HEK293 (cell line): ENCODE results near the gene MYO5B.

ENCODE experiments used
- CTCF ChIA-PET: fragments of 350-600 bp; formaldehyde crosslinking; extraction: SDS; loops from one replicate; lab custom pipeline; 2021; ENCODE audit warnings: antibody characterized with exemption; lab: Yijun Ruan, JAX
- POLR2A ChIA-PET: fragments of 300-600 bp; formaldehyde crosslinking; extraction: SDS; loops from one replicate; lab custom pipeline; 2020; ENCODE audit warnings: antibody characterized with exemption, inconsistent platforms; lab: Yijun Ruan, JAX
- H3K27ac ChIP-seq: fragments of 200-500 bp; sonication (Bioruptor generic); 2 replicates; pipeline ENCODE4 v1.5.1; 2014; ENCODE audit warnings: low read depth, low read length, control low read depth, inconsistent platforms; ENCODE audit errors: extremely low read depth
- H3K36me3 ChIP-seq, 2 experiments: fragments of 200-500 bp in 1 of 2; sonication (Bioruptor generic) in 1 of 2; 1 replicate in 1 of 2; 2 replicates in 1 of 2; pipeline ENCODE4 v1.5.1; 2014 to 2017; ENCODE audit warnings: inconsistent platforms in 2 of 2, low read length in 2 of 2; ENCODE audit not compliant: control insufficient read depth in 2 of 2, insufficient read depth in 1 of 2
- H3K4me1 ChIP-seq: fragments of 200-500 bp; sonication (Bioruptor generic); 2 replicates; pipeline ENCODE4 v1.5.1; 2014; ENCODE audit warnings: mild to moderate bottlenecking, low read length, inconsistent platforms; ENCODE audit not compliant: control insufficient read depth, insufficient read depth
- H3K4me3 ChIP-seq: 2 replicates; pipeline ENCODE4 v1.5.1; 2011; ENCODE audit warnings: low read depth, mild to moderate bottlenecking, control low read depth, low read length, moderate library complexity
- H3K9me3 ChIP-seq: fragments of 200-500 bp; sonication (Bioruptor generic); 2 replicates; pipeline ENCODE4 v1.5.1; 2014; ENCODE audit warnings: low read depth, low read length, inconsistent platforms; ENCODE audit not compliant: control insufficient read depth, insufficient read depth
- BCL11A ChIP-seq: fragments of 450-650 bp; formaldehyde crosslinking; IDR thresholded peaks from 2 replicates; pipeline ENCODE4 v1.5.1; 2016; ENCODE audit warnings: low read depth, missing biosample characterization, missing genetic modification characterization
- GLIS1 ChIP-seq: fragments of 450-650 bp; formaldehyde crosslinking; IDR thresholded peaks from 2 replicates; pipeline ENCODE4 v1.5.1; 2016; ENCODE audit warnings: missing biosample characterization, missing genetic modification characterization
- GLIS2 ChIP-seq: fragments of 450-650 bp; formaldehyde crosslinking; IDR thresholded peaks from 2 replicates; pipeline ENCODE4 v1.5.1; 2016; ENCODE audit warnings: missing biosample characterization, missing genetic modification characterization
- KLF10 ChIP-seq: fragments of 450-650 bp; IDR thresholded peaks from 2 replicates; pipeline ENCODE4 v1.5.1; 2018; ENCODE audit warnings: missing biosample characterization, mild to moderate bottlenecking, missing genetic modification characterization
- RBAK ChIP-seq: fragments of 450-650 bp; formaldehyde crosslinking; IDR thresholded peaks from 2 replicates; pipeline ENCODE4 v1.5.1; 2016; ENCODE audit warnings: missing biosample characterization, missing genetic modification characterization
- REPIN1 ChIP-seq: fragments of 450-650 bp; formaldehyde crosslinking; IDR thresholded peaks from 2 replicates; pipeline ENCODE4 v1.5.1; 2017; ENCODE audit warnings: missing biosample characterization, missing genetic modification characterization, low read depth
- TRIM28 ChIP-seq: IDR thresholded peaks from 2 replicates; pipeline ENCODE4 v1.6.1; 2011; ENCODE audit warnings: low read length, control low read depth, borderline replicate concordance
- YY2 ChIP-seq: fragments of 450-650 bp; formaldehyde crosslinking; IDR thresholded peaks from 2 replicates; pipeline ENCODE4 v1.5.1; 2016; ENCODE audit warnings: missing biosample characterization, missing genetic modification characterization
- ZFHX2 ChIP-seq: fragments of 450-650 bp; formaldehyde crosslinking; conservative IDR thresholded peaks from 2 replicates; pipeline ENCODE4 v1.5.1; 2016; ENCODE audit warnings: missing biosample characterization, missing genetic modification characterization
- ZNF157 ChIP-seq: fragments of 450-650 bp; formaldehyde crosslinking; IDR thresholded peaks from 2 replicates; pipeline ENCODE4 v1.5.1; 2016; ENCODE audit warnings: missing biosample characterization, missing genetic modification characterization
- ZNF324 ChIP-seq: fragments of 450-650 bp; formaldehyde crosslinking; IDR thresholded peaks from 2 replicates; pipeline ENCODE4 v1.5.1; 2016; ENCODE audit warnings: missing biosample characterization, missing genetic modification characterization
- ZNF354C ChIP-seq: fragments of 450-650 bp; formaldehyde crosslinking; IDR thresholded peaks from 2 replicates; pipeline ENCODE4 v1.5.1; 2016; ENCODE audit warnings: missing biosample characterization, missing genetic modification characterization, low read depth, borderline replicate concordance
- ZNF404 ChIP-seq: fragments of 450-650 bp; formaldehyde crosslinking; IDR thresholded peaks from 2 replicates; pipeline ENCODE4 v1.5.1; 2017; ENCODE audit warnings: missing biosample characterization, missing genetic modification characterization
- ZNF596 ChIP-seq: fragments of 450-650 bp; IDR thresholded peaks from 2 replicates; pipeline ENCODE4 v1.5.0; 2018; ENCODE audit warnings: missing biosample characterization, mild to moderate bottlenecking, missing genetic modification characterization, moderate library complexity
- ZNF624 ChIP-seq: fragments of 450-650 bp; formaldehyde crosslinking; IDR thresholded peaks from 2 replicates; pipeline ENCODE4 v1.5.1; 2017; ENCODE audit warnings: missing biosample characterization, missing genetic modification characterization
- ZNF658 ChIP-seq: fragments of 450-650 bp; formaldehyde crosslinking; IDR thresholded peaks from 2 replicates; pipeline ENCODE4; 2016; ENCODE audit warnings: missing biosample characterization, missing genetic modification characterization
- ZNF670 ChIP-seq: fragments of 450-650 bp; formaldehyde crosslinking; IDR thresholded peaks from 2 replicates; pipeline ENCODE4 v1.5.1; 2016; ENCODE audit warnings: missing biosample characterization, missing genetic modification characterization, low read depth
- ZNF777 ChIP-seq: fragments of 450-650 bp; formaldehyde crosslinking; IDR thresholded peaks from 2 replicates; pipeline ENCODE4 v1.5.1; 2017; ENCODE audit warnings: missing biosample characterization, missing genetic modification characterization, borderline replicate concordance
- ZNF792 ChIP-seq: fragments of 450-650 bp; formaldehyde crosslinking; IDR thresholded peaks from 2 replicates; pipeline ENCODE4 v1.5.1; 2016; ENCODE audit warnings: missing biosample characterization, missing genetic modification characterization
- ZNF837 ChIP-seq: fragments of 450-650 bp; formaldehyde crosslinking; IDR thresholded peaks from 2 replicates; pipeline ENCODE4 v1.5.1; 2016; ENCODE audit warnings: missing biosample characterization, missing genetic modification characterization
- ZSCAN30 ChIP-seq: fragments of 450-650 bp; IDR thresholded peaks from 2 replicates; pipeline ENCODE4 v1.5.1; 2018; ENCODE audit warnings: missing biosample characterization, mild to moderate bottlenecking, missing genetic modification characterization, moderate library complexity
- TF ChIP-seq, protein P1 (sequence below): fragments of 450-650 bp; formaldehyde crosslinking; IDR thresholded peaks from 2 replicates; pipeline ENCODE4 v1.5.1; 2016; ENCODE audit warnings: missing biosample characterization, missing genetic modification characterization
- TF ChIP-seq, protein P2 (sequence below): fragments of 450-650 bp; formaldehyde crosslinking; IDR thresholded peaks from 2 replicates; pipeline ENCODE4 v1.5.0; 2017; ENCODE audit warnings: missing biosample characterization, missing genetic modification characterization, borderline replicate concordance
- TF ChIP-seq, protein P3 (sequence below): fragments of 450-650 bp; formaldehyde crosslinking; IDR thresholded peaks from 2 replicates; pipeline ENCODE4 v1.5.1; 2016; ENCODE audit warnings: missing biosample characterization, missing genetic modification characterization
- TF ChIP-seq, protein P4 (sequence below): fragments of 450-650 bp; formaldehyde crosslinking; IDR thresholded peaks from 2 replicates; pipeline ENCODE4 v1.5.1; 2016; ENCODE audit warnings: missing biosample characterization, missing genetic modification characterization, low read depth

The MYO5B gene

DNA sequence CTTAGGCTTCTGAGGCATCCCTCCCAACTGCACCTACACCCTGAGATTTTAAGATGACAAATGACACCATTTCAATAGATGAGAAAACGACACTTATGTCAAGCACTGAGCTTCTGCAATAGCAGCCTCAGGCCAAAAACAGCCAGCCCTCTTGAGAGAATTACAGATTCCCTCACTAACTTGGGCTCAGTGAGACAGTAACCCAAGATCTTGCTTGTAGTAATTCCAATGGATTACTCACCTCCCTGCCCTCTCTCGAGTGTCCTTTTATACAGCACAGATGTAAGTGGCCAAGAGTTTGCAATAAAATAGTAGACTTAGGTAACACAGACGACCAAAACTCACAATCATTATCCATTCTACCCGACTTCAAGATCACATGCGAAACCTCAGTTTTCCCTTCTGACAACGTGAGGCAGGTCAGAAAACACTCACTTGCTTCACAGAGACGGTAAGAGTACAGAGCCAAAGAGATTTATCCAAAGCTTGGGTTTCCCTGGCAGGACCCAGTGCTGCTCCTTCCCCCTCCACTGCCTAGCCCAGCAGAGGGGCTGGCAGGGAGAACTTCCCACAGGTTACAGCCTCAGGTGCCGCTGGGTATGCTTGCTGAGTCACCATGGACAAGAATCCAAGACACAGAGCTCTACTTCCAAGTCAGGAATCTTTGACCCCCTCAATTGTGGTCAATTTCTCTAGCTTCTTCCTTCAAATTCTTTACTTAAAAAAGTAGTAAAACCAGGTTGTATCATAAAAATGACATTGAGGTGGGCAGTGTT, 181.4 kb downstream of the MYO5B start:
- Histone ChIP-seq H3K4me1 (no peaks in the 10 kb centered on the region), H3K36me3 (no peaks in the 10 kb centered on the region), H3K9me3 (no peaks in the 10 kb centered on the region), H3K4me3 (no peak overlapping the region)
- CTCF ChIA-PET, result interaction anchor here (0.5 to 1.6 kb wide), 3 partner anchors 17 to 210 kb away, joined by 3 to 4 read pairs (median 4); no protein-coding TSS in a partner anchor
- POLR2A ChIA-PET, result no interaction called here
- TF ChIP-seq KLF10 (tag by site-specific recombination), result no peak
- no peak for TF ChIP-seq ZNF670
- TF ChIP-seq BCL11A (tag by site-specific recombination), result no peak
- TF ChIP-seq ZNF354C (tag by site-specific recombination), result no peak
- TF ChIP-seq ZNF404 (tag by site-specific recombination), result no peak
- TF ChIP-seq ZFHX2, result no peak
- TF ChIP-seq REPIN1 (tag by site-specific recombination), result no peak
- no peak for TF ChIP-seq ZNF777 (tag by site-specific recombination)
- no peak for TF ChIP-seq TRIM28
- TF ChIP-seq, protein P1, sequence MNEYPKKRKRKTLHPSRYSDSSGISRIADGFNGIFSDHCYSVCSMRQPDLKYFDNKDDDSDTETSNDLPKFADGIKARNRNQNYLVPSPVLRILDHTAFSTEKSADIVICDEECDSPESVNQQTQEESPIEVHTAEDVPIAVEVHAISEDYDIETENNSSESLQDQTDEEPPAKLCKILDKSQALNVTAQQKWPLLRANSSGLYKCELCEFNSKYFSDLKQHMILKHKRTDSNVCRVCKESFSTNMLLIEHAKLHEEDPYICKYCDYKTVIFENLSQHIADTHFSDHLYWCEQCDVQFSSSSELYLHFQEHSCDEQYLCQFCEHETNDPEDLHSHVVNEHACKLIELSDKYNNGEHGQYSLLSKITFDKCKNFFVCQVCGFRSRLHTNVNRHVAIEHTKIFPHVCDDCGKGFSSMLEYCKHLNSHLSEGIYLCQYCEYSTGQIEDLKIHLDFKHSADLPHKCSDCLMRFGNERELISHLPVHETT (tag by site-specific recombination), result no peak
- no peak for TF ChIP-seq ZSCAN30 (tag by site-specific recombination)
- TF ChIP-seq ZNF624 (tag by site-specific recombination), result no peak
- TF ChIP-seq, protein P2, sequence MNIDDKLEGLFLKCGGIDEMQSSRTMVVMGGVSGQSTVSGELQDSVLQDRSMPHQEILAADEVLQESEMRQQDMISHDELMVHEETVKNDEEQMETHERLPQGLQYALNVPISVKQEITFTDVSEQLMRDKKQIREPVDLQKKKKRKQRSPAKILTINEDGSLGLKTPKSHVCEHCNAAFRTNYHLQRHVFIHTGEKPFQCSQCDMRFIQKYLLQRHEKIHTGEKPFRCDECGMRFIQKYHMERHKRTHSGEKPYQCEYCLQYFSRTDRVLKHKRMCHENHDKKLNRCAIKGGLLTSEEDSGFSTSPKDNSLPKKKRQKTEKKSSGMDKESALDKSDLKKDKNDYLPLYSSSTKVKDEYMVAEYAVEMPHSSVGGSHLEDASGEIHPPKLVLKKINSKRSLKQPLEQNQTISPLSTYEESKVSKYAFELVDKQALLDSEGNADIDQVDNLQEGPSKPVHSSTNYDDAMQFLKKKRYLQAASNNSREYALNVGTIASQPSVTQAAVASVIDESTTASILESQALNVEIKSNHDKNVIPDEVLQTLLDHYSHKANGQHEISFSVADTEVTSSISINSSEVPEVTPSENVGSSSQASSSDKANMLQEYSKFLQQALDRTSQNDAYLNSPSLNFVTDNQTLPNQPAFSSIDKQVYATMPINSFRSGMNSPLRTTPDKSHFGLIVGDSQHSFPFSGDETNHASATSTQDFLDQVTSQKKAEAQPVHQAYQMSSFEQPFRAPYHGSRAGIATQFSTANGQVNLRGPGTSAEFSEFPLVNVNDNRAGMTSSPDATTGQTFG (tag by site-specific recombination), result no peak
- no peak for TF ChIP-seq ZNF792 (tag by site-specific recombination)
- TF ChIP-seq GLIS1 (tag by site-specific recombination), result no peak
- no peak for TF ChIP-seq RBAK (tag by site-specific recombination)
- TF ChIP-seq ZNF324, result no peak
- TF ChIP-seq, all 188 proteins: peak for 0
- no peak overlapping the region for H3K27ac ChIP-seq

DNA sequence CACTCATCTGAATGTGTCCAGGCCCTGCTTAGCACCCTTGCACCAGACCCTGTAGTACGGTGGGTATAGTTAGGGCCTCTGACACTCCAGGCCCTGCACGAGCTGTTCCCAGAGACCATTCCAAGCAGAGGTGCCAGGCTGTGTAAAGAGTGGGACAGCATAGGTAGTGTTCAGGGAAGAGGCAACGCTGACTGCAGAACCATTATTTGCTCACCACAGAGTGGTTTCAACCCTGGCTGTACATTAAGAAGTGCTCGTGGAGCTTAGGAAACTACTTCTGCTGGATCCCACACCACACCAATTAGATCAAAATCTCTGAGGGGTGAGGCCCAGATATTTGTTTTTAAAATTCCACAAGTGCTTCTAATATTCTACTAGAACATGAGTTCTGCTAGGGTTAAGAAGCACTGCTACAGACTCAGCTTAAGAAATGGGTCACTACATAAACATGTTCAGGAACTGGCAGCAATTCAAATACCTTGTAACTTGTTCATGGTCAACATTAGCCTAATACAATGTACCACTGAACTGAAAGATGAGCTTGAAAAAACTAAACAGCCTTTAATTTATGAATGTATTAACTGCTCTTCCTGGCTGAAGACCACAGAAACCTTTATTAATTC, 183.0 kb downstream of the MYO5B start:
- H3K36me3 ChIP-seq, result no peaks in the 10 kb centered on the region
- TF ChIP-seq ZNF157 (no peak), ZNF596 (tag by site-specific recombination) (no peak), ZNF658 (tag by site-specific recombination) (no peak), YY2 (tag by site-specific recombination) (no peak), ZNF837 (no peak), GLIS2 (tag by site-specific recombination) (no peak)
- TF ChIP-seq, protein P3, sequence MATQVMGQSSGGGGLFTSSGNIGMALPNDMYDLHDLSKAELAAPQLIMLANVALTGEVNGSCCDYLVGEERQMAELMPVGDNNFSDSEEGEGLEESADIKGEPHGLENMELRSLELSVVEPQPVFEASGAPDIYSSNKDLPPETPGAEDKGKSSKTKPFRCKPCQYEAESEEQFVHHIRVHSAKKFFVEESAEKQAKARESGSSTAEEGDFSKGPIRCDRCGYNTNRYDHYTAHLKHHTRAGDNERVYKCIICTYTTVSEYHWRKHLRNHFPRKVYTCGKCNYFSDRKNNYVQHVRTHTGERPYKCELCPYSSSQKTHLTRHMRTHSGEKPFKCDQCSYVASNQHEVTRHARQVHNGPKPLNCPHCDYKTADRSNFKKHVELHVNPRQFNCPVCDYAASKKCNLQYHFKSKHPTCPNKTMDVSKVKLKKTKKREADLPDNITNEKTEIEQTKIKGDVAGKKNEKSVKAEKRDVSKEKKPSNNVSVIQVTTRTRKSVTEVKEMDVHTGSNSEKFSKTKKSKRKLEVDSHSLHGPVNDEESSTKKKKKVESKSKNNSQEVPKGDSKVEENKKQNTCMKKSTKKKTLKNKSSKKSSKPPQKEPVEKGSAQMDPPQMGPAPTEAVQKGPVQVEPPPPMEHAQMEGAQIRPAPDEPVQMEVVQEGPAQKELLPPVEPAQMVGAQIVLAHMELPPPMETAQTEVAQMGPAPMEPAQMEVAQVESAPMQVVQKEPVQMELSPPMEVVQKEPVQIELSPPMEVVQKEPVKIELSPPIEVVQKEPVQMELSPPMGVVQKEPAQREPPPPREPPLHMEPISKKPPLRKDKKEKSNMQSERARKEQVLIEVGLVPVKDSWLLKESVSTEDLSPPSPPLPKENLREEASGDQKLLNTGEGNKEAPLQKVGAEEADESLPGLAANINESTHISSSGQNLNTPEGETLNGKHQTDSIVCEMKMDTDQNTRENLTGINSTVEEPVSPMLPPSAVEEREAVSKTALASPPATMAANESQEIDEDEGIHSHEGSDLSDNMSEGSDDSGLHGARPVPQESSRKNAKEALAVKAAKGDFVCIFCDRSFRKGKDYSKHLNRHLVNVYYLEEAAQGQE, result no peak
- TF ChIP-seq, protein P1 (tag by site-specific recombination), result no peak
- TF ChIP-seq, protein P4, sequence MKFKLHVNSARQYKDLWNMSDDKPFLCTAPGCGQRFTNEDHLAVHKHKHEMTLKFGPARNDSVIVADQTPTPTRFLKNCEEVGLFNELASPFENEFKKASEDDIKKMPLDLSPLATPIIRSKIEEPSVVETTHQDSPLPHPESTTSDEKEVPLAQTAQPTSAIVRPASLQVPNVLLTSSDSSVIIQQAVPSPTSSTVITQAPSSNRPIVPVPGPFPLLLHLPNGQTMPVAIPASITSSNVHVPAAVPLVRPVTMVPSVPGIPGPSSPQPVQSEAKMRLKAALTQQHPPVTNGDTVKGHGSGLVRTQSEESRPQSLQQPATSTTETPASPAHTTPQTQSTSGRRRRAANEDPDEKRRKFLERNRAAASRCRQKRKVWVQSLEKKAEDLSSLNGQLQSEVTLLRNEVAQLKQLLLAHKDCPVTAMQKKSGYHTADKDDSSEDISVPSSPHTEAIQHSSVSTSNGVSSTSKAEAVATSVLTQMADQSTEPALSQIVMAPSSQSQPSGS (tag by site-specific recombination), result no peak
- CTCF ChIA-PET, result interaction anchor here (0.6 to 1.2 kb wide), 5 partner anchors 10 to 350 kb away, joined by 3 to 5 read pairs (median 3); no protein-coding TSS in a partner anchor
- no peaks in the 10 kb centered on the region for H3K9me3 ChIP-seq
- POLR2A ChIA-PET, result no interaction called here
- no peak overlapping the region for H3K27ac ChIP-seq
- H3K4me3 ChIP-seq, result no peak overlapping the region
- H3K4me1 ChIP-seq, result no peaks in the 10 kb centered on the region
